ENCODE results near the gene SLC10A7. TPM values are rescaled to one million over a fixed set of nuclear protein-coding genes. Genes with fewer than 3 reads are reported as not detected.

The SLC10A7 gene
- total and polyA plus RNA-seq, 2 of the 8 experiments (the other 6 are each of a cell fraction or from before 2014, with no cell fraction given), result 2.5 to 2.9 TPM

DNA sequence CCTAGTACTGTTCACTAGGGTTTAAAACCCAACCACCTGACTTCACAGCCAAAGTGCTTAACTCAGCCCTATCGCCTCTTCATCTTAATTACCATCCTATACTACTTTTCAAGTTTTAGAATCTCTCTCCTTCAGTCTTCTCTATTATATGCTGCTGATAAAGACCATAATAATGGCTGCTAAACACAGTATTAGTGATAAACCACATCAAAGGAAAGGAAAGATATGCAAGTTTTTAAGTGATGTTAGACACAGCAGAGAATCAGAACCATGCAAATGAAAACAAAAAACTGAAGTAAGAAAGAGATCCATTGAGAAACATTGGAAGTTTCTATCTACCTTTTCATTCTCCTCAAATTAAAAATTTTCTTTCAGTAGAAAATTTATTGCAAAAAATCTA is 206.6 kb downstream of the SLC10A7 start (continued):
- TF ChIP-seq, protein P1, sequence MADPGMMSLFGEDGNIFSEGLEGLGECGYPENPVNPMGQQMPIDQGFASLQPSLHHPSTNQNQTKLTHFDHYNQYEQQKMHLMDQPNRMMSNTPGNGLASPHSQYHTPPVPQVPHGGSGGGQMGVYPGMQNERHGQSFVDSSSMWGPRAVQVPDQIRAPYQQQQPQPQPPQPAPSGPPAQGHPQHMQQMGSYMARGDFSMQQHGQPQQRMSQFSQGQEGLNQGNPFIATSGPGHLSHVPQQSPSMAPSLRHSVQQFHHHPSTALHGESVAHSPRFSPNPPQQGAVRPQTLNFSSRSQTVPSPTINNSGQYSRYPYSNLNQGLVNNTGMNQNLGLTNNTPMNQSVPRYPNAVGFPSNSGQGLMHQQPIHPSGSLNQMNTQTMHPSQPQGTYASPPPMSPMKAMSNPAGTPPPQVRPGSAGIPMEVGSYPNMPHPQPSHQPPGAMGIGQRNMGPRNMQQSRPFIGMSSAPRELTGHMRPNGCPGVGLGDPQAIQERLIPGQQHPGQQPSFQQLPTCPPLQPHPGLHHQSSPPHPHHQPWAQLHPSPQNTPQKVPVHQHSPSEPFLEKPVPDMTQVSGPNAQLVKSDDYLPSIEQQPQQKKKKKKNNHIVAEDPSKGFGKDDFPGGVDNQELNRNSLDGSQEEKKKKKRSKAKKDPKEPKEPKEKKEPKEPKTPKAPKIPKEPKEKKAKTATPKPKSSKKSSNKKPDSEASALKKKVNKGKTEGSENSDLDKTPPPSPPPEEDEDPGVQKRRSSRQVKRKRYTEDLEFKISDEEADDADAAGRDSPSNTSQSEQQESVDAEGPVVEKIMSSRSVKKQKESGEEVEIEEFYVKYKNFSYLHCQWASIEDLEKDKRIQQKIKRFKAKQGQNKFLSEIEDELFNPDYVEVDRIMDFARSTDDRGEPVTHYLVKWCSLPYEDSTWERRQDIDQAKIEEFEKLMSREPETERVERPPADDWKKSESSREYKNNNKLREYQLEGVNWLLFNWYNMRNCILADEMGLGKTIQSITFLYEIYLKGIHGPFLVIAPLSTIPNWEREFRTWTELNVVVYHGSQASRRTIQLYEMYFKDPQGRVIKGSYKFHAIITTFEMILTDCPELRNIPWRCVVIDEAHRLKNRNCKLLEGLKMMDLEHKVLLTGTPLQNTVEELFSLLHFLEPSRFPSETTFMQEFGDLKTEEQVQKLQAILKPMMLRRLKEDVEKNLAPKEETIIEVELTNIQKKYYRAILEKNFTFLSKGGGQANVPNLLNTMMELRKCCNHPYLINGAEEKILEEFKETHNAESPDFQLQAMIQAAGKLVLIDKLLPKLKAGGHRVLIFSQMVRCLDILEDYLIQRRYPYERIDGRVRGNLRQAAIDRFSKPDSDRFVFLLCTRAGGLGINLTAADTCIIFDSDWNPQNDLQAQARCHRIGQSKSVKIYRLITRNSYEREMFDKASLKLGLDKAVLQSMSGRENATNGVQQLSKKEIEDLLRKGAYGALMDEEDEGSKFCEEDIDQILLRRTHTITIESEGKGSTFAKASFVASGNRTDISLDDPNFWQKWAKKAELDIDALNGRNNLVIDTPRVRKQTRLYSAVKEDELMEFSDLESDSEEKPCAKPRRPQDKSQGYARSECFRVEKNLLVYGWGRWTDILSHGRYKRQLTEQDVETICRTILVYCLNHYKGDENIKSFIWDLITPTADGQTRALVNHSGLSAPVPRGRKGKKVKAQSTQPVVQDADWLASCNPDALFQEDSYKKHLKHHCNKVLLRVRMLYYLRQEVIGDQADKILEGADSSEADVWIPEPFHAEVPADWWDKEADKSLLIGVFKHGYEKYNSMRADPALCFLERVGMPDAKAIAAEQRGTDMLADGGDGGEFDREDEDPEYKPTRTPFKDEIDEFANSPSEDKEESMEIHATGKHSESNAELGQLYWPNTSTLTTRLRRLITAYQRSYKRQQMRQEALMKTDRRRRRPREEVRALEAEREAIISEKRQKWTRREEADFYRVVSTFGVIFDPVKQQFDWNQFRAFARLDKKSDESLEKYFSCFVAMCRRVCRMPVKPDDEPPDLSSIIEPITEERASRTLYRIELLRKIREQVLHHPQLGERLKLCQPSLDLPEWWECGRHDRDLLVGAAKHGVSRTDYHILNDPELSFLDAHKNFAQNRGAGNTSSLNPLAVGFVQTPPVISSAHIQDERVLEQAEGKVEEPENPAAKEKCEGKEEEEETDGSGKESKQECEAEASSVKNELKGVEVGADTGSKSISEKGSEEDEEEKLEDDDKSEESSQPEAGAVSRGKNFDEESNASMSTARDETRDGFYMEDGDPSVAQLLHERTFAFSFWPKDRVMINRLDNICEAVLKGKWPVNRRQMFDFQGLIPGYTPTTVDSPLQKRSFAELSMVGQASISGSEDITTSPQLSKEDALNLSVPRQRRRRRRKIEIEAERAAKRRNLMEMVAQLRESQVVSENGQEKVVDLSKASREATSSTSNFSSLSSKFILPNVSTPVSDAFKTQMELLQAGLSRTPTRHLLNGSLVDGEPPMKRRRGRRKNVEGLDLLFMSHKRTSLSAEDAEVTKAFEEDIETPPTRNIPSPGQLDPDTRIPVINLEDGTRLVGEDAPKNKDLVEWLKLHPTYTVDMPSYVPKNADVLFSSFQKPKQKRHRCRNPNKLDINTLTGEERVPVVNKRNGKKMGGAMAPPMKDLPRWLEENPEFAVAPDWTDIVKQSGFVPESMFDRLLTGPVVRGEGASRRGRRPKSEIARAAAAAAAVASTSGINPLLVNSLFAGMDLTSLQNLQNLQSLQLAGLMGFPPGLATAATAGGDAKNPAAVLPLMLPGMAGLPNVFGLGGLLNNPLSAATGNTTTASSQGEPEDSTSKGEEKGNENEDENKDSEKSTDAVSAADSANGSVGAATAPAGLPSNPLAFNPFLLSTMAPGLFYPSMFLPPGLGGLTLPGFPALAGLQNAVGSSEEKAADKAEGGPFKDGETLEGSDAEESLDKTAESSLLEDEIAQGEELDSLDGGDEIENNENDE (IDR thresholded peaks at IDR 0.05; ENCODE audit: insufficient replicate concordance, low read length), result no peak
- TF ChIP-seq GTF2F1 (IDR thresholded peaks at IDR 0.05; ENCODE audit: borderline replicate concordance, low read depth, low read length), result no peak
- TF ChIP-seq SP4 (IDR thresholded peaks at IDR 0.05; ENCODE audit: low read length), result no peak
- TF ChIP-seq SUZ12 (IDR thresholded peaks at IDR 0.05; ENCODE audit: low read length), result no peak
- TF ChIP-seq, protein P2, sequence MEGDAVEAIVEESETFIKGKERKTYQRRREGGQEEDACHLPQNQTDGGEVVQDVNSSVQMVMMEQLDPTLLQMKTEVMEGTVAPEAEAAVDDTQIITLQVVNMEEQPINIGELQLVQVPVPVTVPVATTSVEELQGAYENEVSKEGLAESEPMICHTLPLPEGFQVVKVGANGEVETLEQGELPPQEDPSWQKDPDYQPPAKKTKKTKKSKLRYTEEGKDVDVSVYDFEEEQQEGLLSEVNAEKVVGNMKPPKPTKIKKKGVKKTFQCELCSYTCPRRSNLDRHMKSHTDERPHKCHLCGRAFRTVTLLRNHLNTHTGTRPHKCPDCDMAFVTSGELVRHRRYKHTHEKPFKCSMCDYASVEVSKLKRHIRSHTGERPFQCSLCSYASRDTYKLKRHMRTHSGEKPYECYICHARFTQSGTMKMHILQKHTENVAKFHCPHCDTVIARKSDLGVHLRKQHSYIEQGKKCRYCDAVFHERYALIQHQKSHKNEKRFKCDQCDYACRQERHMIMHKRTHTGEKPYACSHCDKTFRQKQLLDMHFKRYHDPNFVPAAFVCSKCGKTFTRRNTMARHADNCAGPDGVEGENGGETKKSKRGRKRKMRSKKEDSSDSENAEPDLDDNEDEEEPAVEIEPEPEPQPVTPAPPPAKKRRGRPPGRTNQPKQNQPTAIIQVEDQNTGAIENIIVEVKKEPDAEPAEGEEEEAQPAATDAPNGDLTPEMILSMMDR (IDR thresholded peaks at IDR 0.05; ENCODE audit: control extremely low read depth in 1 of 3, insufficient read depth in 1 of 3, low read depth in 1 of 3, low read length in 3 of 3), result no peak
- TF ChIP-seq PHF8 (conservative IDR thresholded peaks at IDR 0.05; ENCODE audit: low read depth, low read length), result no peak
- TF ChIP-seq NANOG (IDR thresholded peaks at IDR 0.05; ENCODE audit: insufficient read depth, low read depth, low read length, poor library complexity, severe bottlenecking), result no peak
- no peak for TF ChIP-seq SAP30 (IDR thresholded peaks at IDR 0.05; ENCODE audit: insufficient read depth, insufficient replicate concordance, low read length)
- TF ChIP-seq TAF7 (optimal IDR thresholded peaks at IDR 0.05; ENCODE audit: borderline replicate concordance, low read depth, low read length), result no peak
